HG03442 (cell line): ENCODE results near the gene CACNB3.

Source experiments
- ATAC-seq: cut with Tn5 transposase; IDR thresholded peaks from one replicate; pipeline ENCODE4 v1.9.1; 2021; ENCODE audit warnings: mild to moderate bottlenecking, moderate library complexity; ENCODE audit not compliant: unreplicated experiment

Gene CACNB3

GRCh38 chr12:48788524-48788853 is 29.8 kb upstream of the CACNB3 start:
- no peak for ATAC-seq

- ATAC-seq: no peak
These were observed 29.2 kb upstream of the CACNB3 start, which contains the start of gene ADCY6 for GRCh38 chr12:48788854-48789775. Gene ADCY6 (minus strand): TSS chr12:48789089. CDS start chr12:48783434, 5,655 bp downstream.

- ATAC-seq: no peak
These were observed 28.4 kb upstream of the CACNB3 start for GRCh38 chr12:48789858-48790326.

GRCh38 chr12:48793696-48794095 is 24.6 kb upstream of the CACNB3 start:
- ATAC-seq: no peak

GRCh38 chr12:48794870-48795269 is 23.4 kb upstream of the CACNB3 start:
- no peak for ATAC-seq

- ATAC-seq: no peak
These were observed 22.5 kb upstream of the CACNB3 start for GRCh38 chr12:48795550-48796455.

GRCh38 chr12:48796976-48797375 is 21.3 kb upstream of the CACNB3 start:
- ATAC-seq: no peak

- no peak for ATAC-seq
These were observed 17.8 kb upstream of the CACNB3 start for GRCh38 chr12:48800457-48800856.

- no peak for ATAC-seq
These were observed 17.3 kb upstream of the CACNB3 start for GRCh38 chr12:48800971-48801370.

- no peak for ATAC-seq
These were observed 14.6 kb upstream of the CACNB3 start for GRCh38 chr12:48803675-48804074.

- ATAC-seq: no peak
These were observed 10.3 kb upstream of the CACNB3 start for GRCh38 chr12:48807981-48808380.

- no peak for ATAC-seq
These were observed 7.3 kb upstream of the CACNB3 start for GRCh38 chr12:48810903-48811431.

GRCh38 chr12:48811437-48812090 is 6.7 kb upstream of the CACNB3 start:
- ATAC-seq: no peak

- ATAC-seq: no peak
These were observed 5.9 kb upstream of the CACNB3 start for GRCh38 chr12:48812389-48812788.

- ATAC-seq: no peak
These were observed 4.6 kb upstream of the CACNB3 start for GRCh38 chr12:48813465-48814261.

- peak; percentile 74 for ATAC-seq
These were observed 3.8 kb upstream of the CACNB3 start for GRCh38 chr12:48814262-48815125.

- no peak for ATAC-seq
These were observed 2.9 kb upstream of the CACNB3 start for GRCh38 chr12:48815126-48816110.
